ENCODE measurements around the gene CDH26. TPM values are rescaled to one million over a fixed set of nuclear protein-coding genes. Genes with fewer than 3 reads are reported as not detected.

The CDH26 gene
- total and polyA plus RNA-seq, 4 experiments from 2014 or later = 0.55 to 4.4 (median 4.1) TPM; not detected in 1

- H3K36me3 Mint-ChIP-seq = no peaks in the 10 kb centered on the region
- Histone ChIP-seq H3K27ac (ENCODE audit: low read depth, low read length) (no peak overlapping the region), H3K9me3 (ENCODE audit: control insufficient read depth in 1 of 2, low read length in 2 of 2) (no peaks in the 10 kb centered on the region), H3K36me3 (ENCODE audit: insufficient read depth, low read length) (no peaks in the 10 kb centered on the region), H3K27me3 (ENCODE audit: insufficient read depth, low read length) (no peaks in the 10 kb centered on the region), H3K4me3 (ENCODE audit: low read length in 2 of 2) (no peak overlapping the region), H3K4me1 (ENCODE audit: insufficient read depth, low read length) (no peaks in the 10 kb centered on the region)
- no peak for DNase-seq
- H3K9me3 Mint-ChIP-seq = no peaks in the 10 kb centered on the region
- intact Hi-C loops (cut with micrococcal nuclease) = no loop called here
- H3K4me3 Mint-ChIP-seq = no peak overlapping the region
- H3K27ac Mint-ChIP-seq = no peak overlapping the region
- no peaks in the 10 kb centered on the region for H3K4me1 Mint-ChIP-seq
- POLR2A ChIA-PET (ENCODE audit: partially characterized antibody) = no interaction called here
- peaks cover 0 to 1% of the 10 kb centered on the region in 2 donors for H3K27me3 Mint-ChIP-seq
- CTCF ChIA-PET (ENCODE audit: partially characterized antibody) = interaction anchor here (2.9 kb wide), 1 partner anchor 9 kb away, joined by 10 read pairs; the partner anchor contains the start of gene SYCP2
Observed at GRCh38 chr20:59925899-59926298, 32.3 kb upstream of the CDH26 start.

GRCh38 chr20:59931511-59932312 lies 26.5 kb upstream of the CDH26 start:
- Mint-ChIP-seq H3K9me3 (no peaks in the 10 kb centered on the region), H3K4me3 (peak overlapping the region; percentile 42 to 83 (median 73)), H3K4me1 (peaks cover 8 to 24% (median 16%) of the 10 kb centered on the region in 4 donors), H3K27ac (peak overlapping the region in 5 of 7 donors; percentile 6 to 78 (median 15)), H3K36me3 (peaks cover 0 to 3% of the 10 kb centered on the region in 2 donors), H3K27me3 (no peaks in the 10 kb centered on the region)
- Histone ChIP-seq H3K9me3 (ENCODE audit: control insufficient read depth in 1 of 2, low read length in 2 of 2) (no peaks in the 10 kb centered on the region), H3K27me3 (ENCODE audit: insufficient read depth, low read length) (no peaks in the 10 kb centered on the region), H3K27ac (ENCODE audit: low read depth, low read length) (no peak overlapping the region), H3K36me3 (ENCODE audit: insufficient read depth, low read length) (no peaks in the 10 kb centered on the region), H3K4me3 (ENCODE audit: low read length in 2 of 2) (no peak overlapping the region), H3K4me1 (ENCODE audit: insufficient read depth, low read length) (peaks cover 10% of the 10 kb centered on the region)
- CTCF ChIA-PET (ENCODE audit: partially characterized antibody) = interaction anchor here (8.4 kb wide), 1 partner anchor 16 kb away, joined by 120 read pairs; no protein-coding TSS in a partner anchor
- intact Hi-C loops (cut with micrococcal nuclease) = no loop called here
- DNase-seq = no peak
- POLR2A ChIA-PET (ENCODE audit: partially characterized antibody) = interaction anchor here (0.9 kb wide), 1 partner anchor 9 kb away, joined by 3 read pairs; no protein-coding TSS in a partner anchor

- intact Hi-C loops (cut with micrococcal nuclease) = no loop called here
- H3K4me1 Mint-ChIP-seq = peaks cover 14 to 35% (median 24%) of the 10 kb centered on the region in 4 donors
- Histone ChIP-seq H3K4me3 (ENCODE audit: low read length in 2 of 2) (peak overlapping the region in 1 of 2 donors; percentile 37), H3K4me1 (ENCODE audit: insufficient read depth, low read length) (peaks cover 19% of the 10 kb centered on the region), H3K9me3 (ENCODE audit: control insufficient read depth in 1 of 2, low read length in 2 of 2) (no peaks in the 10 kb centered on the region), H3K36me3 (ENCODE audit: insufficient read depth, low read length) (no peaks in the 10 kb centered on the region), H3K27ac (ENCODE audit: low read depth, low read length) (no peak overlapping the region), H3K27me3 (ENCODE audit: insufficient read depth, low read length) (no peaks in the 10 kb centered on the region)
- CTCF ChIA-PET (ENCODE audit: partially characterized antibody) = interaction anchor here (1.3 to 8.4 kb wide), 3 partner anchors 15 to 1954 kb away, joined by 3 to 120 read pairs (median 7); no protein-coding TSS in a partner anchor
- peak in 1 of 5 donors; percentile 3 for DNase-seq
- H3K27ac Mint-ChIP-seq = no peak overlapping the region
- peaks cover 0 to 3% of the 10 kb centered on the region in 2 donors for H3K36me3 Mint-ChIP-seq
- no peaks in the 10 kb centered on the region for H3K9me3 Mint-ChIP-seq
- POLR2A ChIA-PET (ENCODE audit: partially characterized antibody) = interaction anchor here (0.9 kb wide), 1 partner anchor 8 kb away, joined by 3 read pairs; no protein-coding TSS in a partner anchor
- no peaks in the 10 kb centered on the region for H3K27me3 Mint-ChIP-seq
- peak overlapping the region in 7 of 8 donors; percentile 58 to 83 (median 74) for H3K4me3 Mint-ChIP-seq
Observed at GRCh38 chr20:59932616-59933295, 25.5 kb upstream of the CDH26 start.

- Histone ChIP-seq H3K4me3 (ENCODE audit: low read length in 2 of 2) (peak within 1 kb of the TSS in 1 of 2 donors; percentile 69), H3K27ac (ENCODE audit: low read depth, low read length) (peak within 1 kb of the TSS; percentile 54), H3K36me3 (ENCODE audit: insufficient read depth, low read length) (no peaks in the 10 kb centered on the region), H3K27me3 (ENCODE audit: insufficient read depth, low read length) (no peaks in the 10 kb centered on the region), H3K9me3 (ENCODE audit: control insufficient read depth in 1 of 2, low read length in 2 of 2) (no peaks in the 10 kb centered on the region), H3K4me1 (ENCODE audit: insufficient read depth, low read length) (peaks cover 26% of the 10 kb centered on the region)
- peaks cover 0 to 3% of the 10 kb centered on the region in 2 donors for H3K36me3 Mint-ChIP-seq
- H3K4me1 Mint-ChIP-seq = peaks cover 20 to 41% (median 30%) of the 10 kb centered on the region in 4 donors
- H3K4me3 Mint-ChIP-seq = peak within 1 kb of the TSS; percentile 75 to 85 (median 82)
- ChIA-PET CTCF (ENCODE audit: partially characterized antibody) (interaction anchor here (0.9 to 8.4 kb wide), 8 partner anchors 9 to 1954 kb away, joined by 3 to 120 read pairs (median 6); no protein-coding TSS in a partner anchor), POLR2A (ENCODE audit: partially characterized antibody) (interaction anchor here (1.1 to 1.7 kb wide), 2 partner anchors 11 to 123 kb away, joined by 5 to 6 read pairs; no protein-coding TSS in a partner anchor)
- no peaks in the 10 kb centered on the region for H3K9me3 Mint-ChIP-seq
- intact Hi-C loops (cut with micrococcal nuclease) = no loop called here
- H3K27me3 Mint-ChIP-seq = no peaks in the 10 kb centered on the region
- peak within 1 kb of the TSS; percentile 42 to 87 (median 72) for H3K27ac Mint-ChIP-seq
- DNase-seq = peak; percentile 49 to 78 (median 70)
Observed at GRCh38 chr20:59933296-59933848, 24.9 kb upstream of the CDH26 start, which contains the start of gene SYCP2. TSS of gene SYCP2 (minus strand) at chr20:59933637. CDS start at chr20:59922413, 11,224 bp downstream.

- Mint-ChIP-seq H3K27ac (peak overlapping the region in 6 of 7 donors; percentile 42 to 87 (median 74)), H3K36me3 (peaks cover 3% of the 10 kb centered on the region in 2 donors), H3K4me1 (peaks cover 25 to 47% (median 36%) of the 10 kb centered on the region in 4 donors), H3K9me3 (no peaks in the 10 kb centered on the region), H3K27me3 (no peaks in the 10 kb centered on the region), H3K4me3 (peak overlapping the region; percentile 75 to 85 (median 81))
- Histone ChIP-seq H3K4me1 (ENCODE audit: insufficient read depth, low read length) (peaks cover 32% of the 10 kb centered on the region), H3K4me3 (ENCODE audit: low read length in 2 of 2) (peak overlapping the region in 1 of 2 donors; percentile 69), H3K27me3 (ENCODE audit: insufficient read depth, low read length) (no peaks in the 10 kb centered on the region), H3K9me3 (ENCODE audit: control insufficient read depth in 1 of 2, low read length in 2 of 2) (no peaks in the 10 kb centered on the region), H3K27ac (ENCODE audit: low read depth, low read length) (peak overlapping the region; percentile 54), H3K36me3 (ENCODE audit: insufficient read depth, low read length) (no peaks in the 10 kb centered on the region)
- ChIA-PET CTCF (ENCODE audit: partially characterized antibody) (interaction anchor here (0.9 to 8.4 kb wide), 10 partner anchors 10 to 1953 kb away, joined by 3 to 120 read pairs (median 4); no protein-coding TSS in a partner anchor), POLR2A (ENCODE audit: partially characterized antibody) (interaction anchor here (1.1 to 1.7 kb wide), 2 partner anchors 10 to 122 kb away, joined by 5 to 6 read pairs; no protein-coding TSS in a partner anchor)
- peak; percentile 72 to 82 (median 76) for DNase-seq
- intact Hi-C loops (cut with micrococcal nuclease) = loop anchor here (2.0 kb wide), 1 partner anchor 15 kb away; no protein-coding TSS in a partner anchor
Observed at GRCh38 chr20:59933849-59934585, 24.2 kb upstream of the CDH26 start.

GRCh38 chr20:59935457-59936185 lies 22.6 kb upstream of the CDH26 start:
- H3K27me3 ChIP-seq (ENCODE audit: insufficient read depth, low read length) = no peaks in the 10 kb centered on the region
- H3K36me3 Mint-ChIP-seq = peaks cover 3 to 9% of the 10 kb centered on the region in 2 donors
- H3K36me3 ChIP-seq (ENCODE audit: insufficient read depth, low read length) = no peaks in the 10 kb centered on the region
- CTCF ChIA-PET (ENCODE audit: partially characterized antibody) = interaction anchor here (1.1 to 8.4 kb wide), 6 partner anchors 11 to 123 kb away, joined by 3 to 120 read pairs (median 8); no protein-coding TSS in a partner anchor
- peak overlapping the region in 2 of 8 donors; percentile 12 to 27 for H3K4me3 Mint-ChIP-seq
- POLR2A ChIA-PET (ENCODE audit: partially characterized antibody) = no interaction called here
- DNase-seq = no peak
- H3K9me3 Mint-ChIP-seq = no peaks in the 10 kb centered on the region
- intact Hi-C loops (cut with micrococcal nuclease) = loop anchor here (2.0 kb wide), 1 partner anchor 13 kb away; no protein-coding TSS in a partner anchor
- peaks cover 25 to 50% (median 39%) of the 10 kb centered on the region in 4 donors for H3K4me1 Mint-ChIP-seq
- H3K9me3 ChIP-seq (ENCODE audit: control insufficient read depth in 1 of 2, low read length in 2 of 2) = no peaks in the 10 kb centered on the region
- no peak overlapping the region for H3K27ac ChIP-seq (ENCODE audit: low read depth, low read length)
- no peak overlapping the region for H3K4me3 ChIP-seq (ENCODE audit: low read length in 2 of 2)
- peaks cover 36% of the 10 kb centered on the region for H3K4me1 ChIP-seq (ENCODE audit: insufficient read depth, low read length)
- no peaks in the 10 kb centered on the region for H3K27me3 Mint-ChIP-seq
- peak overlapping the region in 2 of 7 donors; percentile 43 to 69 for H3K27ac Mint-ChIP-seq

All from CD4-positive, alpha-beta memory T cell (primary cell).